Aorta (tissue), 5 donors: ENCODE data around the gene RPUSD2. TPM values are rescaled to one million over a fixed set of nuclear protein-coding genes. Genes with fewer than 3 reads are reported as not detected.
"Not testable (repeated sequence)": the region's sequence is repeated elsewhere in the genome, so short reads cannot be mapped to it uniquely, and the experiment has no call there.

ENCODE experiments used
- ATAC-seq: fragments of 200-7000 bp; cut with Tn5 transposase; one replicate; pipeline ENCODE4 v1.9.1; 2022; ENCODE audit warnings: moderate library complexity; ENCODE audit not compliant: low FRiP score
- DNase-seq, 2 donors: peaks; one replicate each; pipeline ENCODE4 v3.0.0-alpha.2; 2020
- H3K27ac ChIP-seq, 2 donors: one replicate each; pipeline ENCODE4 v1.5.1; 2013; ENCODE audit warnings: low read length in 2 of 2, mild to moderate bottlenecking in 2 of 2, moderate library complexity in 2 of 2, control low read depth in 1 of 2, inconsistent platforms in 1 of 2, low read depth in 1 of 2
- H3K27me3 ChIP-seq, 2 donors: one replicate each; pipeline ENCODE4 v1.6.1; 2013; ENCODE audit warnings: control low read depth in 1 of 2, low read length in 1 of 2, mild to moderate bottlenecking in 1 of 2, moderate library complexity in 1 of 2; ENCODE audit not compliant: insufficient read depth in 2 of 2, control insufficient read depth in 1 of 2
- H3K36me3 ChIP-seq, 2 donors: one replicate each; pipeline ENCODE4 v1.6.1; 2013; ENCODE audit warnings: control low read depth in 1 of 2, low read length in 1 of 2, mild to moderate bottlenecking in 1 of 2; ENCODE audit not compliant: insufficient read depth in 2 of 2, control insufficient read depth in 1 of 2
- H3K4me1 ChIP-seq, 2 donors: one replicate each; pipeline ENCODE4 v1.6.1; 2013; ENCODE audit warnings: low read length in 2 of 2, control low read depth in 1 of 2, mild to moderate bottlenecking in 1 of 2, moderate library complexity in 1 of 2; ENCODE audit not compliant: insufficient read depth in 2 of 2, control insufficient read depth in 1 of 2
- H3K4me3 ChIP-seq, 2 donors: one replicate each; pipeline ENCODE4 v1.5.1; 2013; ENCODE audit warnings: low read length in 2 of 2, control low read depth in 1 of 2, mild to moderate bottlenecking in 1 of 2
- H3K9me3 ChIP-seq: one replicate; pipeline ENCODE4 v1.6.1; 2013; ENCODE audit warnings: mild to moderate bottlenecking, low read length; ENCODE audit not compliant: control insufficient read depth
- WGBS, 2 donors: extraction: QIAGEN DNeasy Blood & Tissue Kit; methylation state at CpG; one replicate each; pipeline ENCODE4 v1.1.7; 2013; 5-methylcytosine and 5-hydroxymethylcytosine counted together
- intact Hi-C, 2 donors: fragments of 100-400 bp; cut with DNase I; formaldehyde crosslinking; loops; one replicate each; pipeline versions ENCODE4 v1.14.2 to v1.15.0; 2022
- polyA plus RNA-seq, 2 donors: library from polyadenylated mRNA; stranded (reverse); fragments of 200-250 nt; gene quantifications; one replicate each; pipeline ENCODE4 v1.2.3, GENCODE V29; 2013
- total RNA-seq, 2 donors: library from RNA; stranded (reverse); fragmentation: NEBNext Ultra II Directional; extraction: Animal tissue kit (Norgen Biotek cat#: 25700); gene quantifications; one replicate each; pipeline ENCODE4 v1.2.1, GENCODE V29; 2021
- donor health status: healthy with polysubstance abuse.
- donor health status: Bipolar disorder and iron deficiency.
- donor health status: DM: no; HTN: no; CAD: no.
- donor health status: DM: no; HTN: no; CAD: no.
- donor health status: DM: yes; HTN: yes; CAD: no.

Gene RPUSD2
- total and polyA plus RNA-seq, 4 donors, result 3.4 to 6.1 (median 4.6) TPM

- no peak for DNase-seq
- no peak for ATAC-seq
- 78 to 91% methylated on average over 4 of the region's 4 CpGs for WGBS, 2 donors
Observed at GRCh38 chr15:40578892-40579291, 9.8 kb downstream of the RPUSD2 start.

DNA sequence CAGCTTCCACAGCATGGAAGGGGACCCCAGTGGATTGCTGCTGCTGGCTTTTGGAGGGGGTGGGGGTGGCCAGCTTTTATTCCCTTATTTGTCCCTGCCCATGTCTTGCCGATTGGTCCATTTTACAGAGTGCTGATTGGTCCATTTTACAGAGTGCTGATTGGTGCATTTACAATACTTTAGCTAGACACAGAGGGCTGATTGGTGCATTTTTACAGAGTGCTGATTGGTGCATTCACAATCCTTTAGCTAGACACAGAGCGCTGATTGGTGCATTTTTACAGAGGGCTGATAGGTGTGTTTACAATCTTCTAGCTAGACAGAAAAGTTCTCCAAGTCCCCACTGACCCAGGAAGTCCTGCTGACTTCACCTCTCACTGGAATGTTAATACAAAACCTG is 12.7 kb downstream of the RPUSD2 start:
- WGBS, 2 donors, result 63 to 95% methylated on average over 2 of the region's 2 CpGs
- DNase-seq, intact Hi-C loops, H3K36me3 ChIP-seq, H3K27ac ChIP-seq, ATAC-seq, H3K9me3 ChIP-seq, H3K27me3 ChIP-seq, H3K4me3 ChIP-seq, H3K4me1 ChIP-seq: not testable (repeated sequence)

More at GRCh38 chr15:40578892-40579291, 9.8 kb downstream of the RPUSD2 start:
- no peak overlapping the region for H3K27ac ChIP-seq
- H3K9me3 ChIP-seq, result no peaks in the 10 kb centered on the region
- no peaks in the 10 kb centered on the region for H3K4me1 ChIP-seq
- intact Hi-C loops, result no loop called here
- no peaks in the 10 kb centered on the region for H3K27me3 ChIP-seq
- no peak overlapping the region for H3K4me3 ChIP-seq
- peaks cover 0 to 3% of the 10 kb centered on the region in 2 donors for H3K36me3 ChIP-seq

DNA sequence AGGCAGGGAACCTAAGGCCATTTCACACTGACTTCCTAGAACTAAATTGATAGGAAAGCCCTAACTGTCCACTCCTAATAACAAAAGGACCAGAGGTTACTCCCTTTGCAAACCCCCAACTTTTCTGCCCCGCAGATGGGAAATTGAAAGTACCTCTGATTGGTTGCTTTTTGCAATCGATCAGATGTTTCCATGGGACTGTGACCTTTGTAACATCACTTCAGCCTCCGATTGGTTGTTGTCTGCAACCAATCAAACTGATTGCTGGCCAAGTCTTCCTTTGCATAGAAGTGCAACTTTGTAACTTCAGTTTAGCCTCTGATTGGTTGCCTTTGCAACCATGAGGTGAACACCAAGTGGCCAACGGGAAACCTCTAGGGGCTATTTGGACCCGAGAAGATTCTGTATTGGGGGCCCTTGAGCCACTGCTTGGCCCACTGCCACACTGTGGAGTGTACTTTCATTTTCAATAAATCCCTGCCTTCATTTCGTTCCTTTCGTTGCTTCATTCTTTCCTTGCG is 13.7 kb downstream of the RPUSD2 start:
- WGBS, 2 donors, result 66 to 70% methylated on average over 8 of the region's 8 CpGs

GRCh38 chr15:40584191-40584590 is 15.1 kb downstream of the RPUSD2 start:
- WGBS, 2 donors, result 43% methylated on average over 2 of the region's 2 CpGs
- Histone ChIP-seq H3K4me1 (no peaks in the 10 kb centered on the region), H3K9me3 (no peaks in the 10 kb centered on the region), H3K36me3 (no peaks in the 10 kb centered on the region), H3K27me3 (no peaks in the 10 kb centered on the region), H3K4me3 (no peak overlapping the region), H3K27ac (no peak overlapping the region)
- intact Hi-C loops, result no loop called here
- no peak for DNase-seq
- no peak for ATAC-seq

More for the DNA sequence above, 13.7 kb downstream of the RPUSD2 start:
- Histone ChIP-seq H3K4me1 (no peaks in the 10 kb centered on the region), H3K27ac (no peak overlapping the region), H3K36me3 (no peaks in the 10 kb centered on the region), H3K9me3 (no peaks in the 10 kb centered on the region), H3K27me3 (no peaks in the 10 kb centered on the region), H3K4me3 (no peak overlapping the region)
- ATAC-seq (no peak), DNase-seq (no peak)
- intact Hi-C loops, result no loop called here

- 14 to 32% methylated on average over 12 of the region's 12 CpGs for WGBS, 2 donors
Observed at GRCh38 chr15:40590667-40591050, 21.6 kb downstream of the RPUSD2 start.

DNA sequence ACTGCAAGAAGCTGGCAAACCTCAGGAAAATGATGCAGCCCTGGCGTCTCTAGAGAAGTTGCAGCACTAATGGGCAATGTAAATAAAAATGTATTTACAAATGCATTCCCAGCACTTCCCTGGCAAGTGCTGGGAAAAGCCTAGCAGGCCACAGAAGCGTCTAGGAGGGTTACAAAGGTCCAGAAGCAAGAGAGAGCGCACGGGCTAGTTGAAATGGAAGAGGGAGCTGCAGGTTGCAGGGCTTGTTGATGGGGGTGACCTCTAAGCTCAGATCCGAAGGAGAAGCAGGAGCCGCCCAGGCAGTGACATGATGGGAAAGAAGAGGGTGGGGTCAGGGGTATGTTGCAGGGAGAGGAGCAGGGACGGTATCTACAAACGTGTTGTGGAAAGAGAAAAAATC is 22.3 kb downstream of the RPUSD2 start:
- intact Hi-C loops, result loop anchor here (5.0 to 10.0 kb wide), 5 partner anchors 101 to 523 kb away; partner anchors contain the start of genes C15orf62 (in 1 of the 2), GCHFR (in 1 of the 2), INO80 (in 1 of the 2) and RMDN3 (in 1 of the 2)
- Histone ChIP-seq H3K27ac (no peak overlapping the region), H3K4me1 (no peaks in the 10 kb centered on the region), H3K4me3 (no peak overlapping the region), H3K36me3 (no peaks in the 10 kb centered on the region), H3K9me3 (no peaks in the 10 kb centered on the region), H3K27me3 (no peaks in the 10 kb centered on the region)
- ATAC-seq, result no peak
- DNase-seq, result no peak
- WGBS, 2 donors, result 61 to 69% methylated on average over 8 of the region's 8 CpGs

More at GRCh38 chr15:40590667-40591050, 21.6 kb downstream of the RPUSD2 start:
- DNase-seq, result no peak
- no peaks in the 10 kb centered on the region for H3K4me1 ChIP-seq
- no peak for ATAC-seq
- H3K27ac ChIP-seq, result no peak overlapping the region
- no peaks in the 10 kb centered on the region for H3K9me3 ChIP-seq
- H3K4me3 ChIP-seq, result no peak overlapping the region
- no peaks in the 10 kb centered on the region for H3K36me3 ChIP-seq
- intact Hi-C loops, result loop anchor here (5.0 to 10.0 kb wide), 5 partner anchors 102 to 524 kb away; partner anchors contain the start of genes C15orf62 (in 1 of the 2), GCHFR (in 1 of the 2), INO80 (in 1 of the 2) and RMDN3 (in 1 of the 2)
- H3K27me3 ChIP-seq, result no peaks in the 10 kb centered on the region

GRCh38 chr15:40593165-40593564 is 24.1 kb downstream of the RPUSD2 start:
- no peak overlapping the region for H3K27ac ChIP-seq
- intact Hi-C loops, result loop anchor here (5.0 to 10.0 kb wide), 5 partner anchors 99 to 522 kb away; partner anchors contain the start of genes C15orf62 (in 1 of the 2), GCHFR (in 1 of the 2), INO80 (in 1 of the 2) and RMDN3 (in 1 of the 2)

GRCh38 chr15:40593588-40594428 is 24.7 kb downstream of the RPUSD2 start, which contains the start of gene KNL1:
KNL1 (plus strand) TSS chr15:40594249; CDS start chr15:40602932, 8,683 bp downstream.
- Histone ChIP-seq H3K27ac (peak within 1 kb of the TSS; percentile 60 to 61), H3K4me3 (peak within 1 kb of the TSS; percentile 0 to 48), H3K36me3 (no peaks in the 10 kb centered on the region), H3K27me3 (no peaks in the 10 kb centered on the region), H3K9me3 (no peaks in the 10 kb centered on the region), H3K4me1 (no peaks in the 10 kb centered on the region)
- ATAC-seq, result peak; percentile 95
- intact Hi-C loops, result loop anchor here (5.0 to 10.0 kb wide), 5 partner anchors 98 to 521 kb away; partner anchors contain the start of genes C15orf62 (in 1 of the 2), GCHFR (in 1 of the 2), INO80 (in 1 of the 2) and RMDN3 (in 1 of the 2)
- DNase-seq, result peak; percentile 90 to 95
- WGBS, 2 donors, result 3% methylated on average over 41 of the region's 41 CpGs

More at GRCh38 chr15:40593165-40593564, 24.1 kb downstream of the RPUSD2 start:
- no peaks in the 10 kb centered on the region for H3K4me1 ChIP-seq
- DNase-seq, result no peak
- H3K9me3 ChIP-seq, result no peaks in the 10 kb centered on the region
- 72 to 75% methylated on average over 2 of the region's 2 CpGs for WGBS, 2 donors
- no peaks in the 10 kb centered on the region for H3K27me3 ChIP-seq
- no peak for ATAC-seq
- H3K4me3 ChIP-seq, result no peak overlapping the region
- H3K36me3 ChIP-seq, result no peaks in the 10 kb centered on the region
